ENCODE data around the gene EYS. TPM values are rescaled to one million over a fixed set of nuclear protein-coding genes. Genes with fewer than 3 reads are reported as not detected.

EYS gene
- total RNA-seq, 4 donors from 2014 or later: under 0.01 TPM; not detected in 3

DNA sequence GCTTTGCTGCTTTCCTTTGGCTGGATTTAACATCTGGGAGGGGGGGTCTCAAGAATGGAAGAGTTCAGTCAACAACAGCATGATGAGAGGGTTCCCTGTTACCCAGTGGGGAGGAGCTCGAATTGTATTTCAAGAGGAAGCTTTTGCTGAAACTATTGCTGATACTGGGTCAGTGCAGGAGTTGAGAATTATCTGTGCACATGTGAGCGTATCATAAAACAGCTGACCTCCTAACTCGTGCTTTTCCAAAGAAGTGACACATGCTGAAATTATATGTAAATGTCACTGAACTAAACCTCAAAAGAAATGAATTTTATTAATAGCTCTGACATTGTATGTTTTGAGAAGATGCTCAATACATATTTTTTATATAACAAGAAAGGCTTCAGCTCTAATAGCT lies 1975.1 kb downstream of the EYS start:
- WGBS: 82% methylated on average over 3 of the region's 3 CpGs
- Histone ChIP-seq H3K4me1 (no peaks in the 10 kb centered on the region), H3K4me3 (no peak overlapping the region), H3K36me3 (no peaks in the 10 kb centered on the region), H3K27ac (replicated peaks in 1 of 4) (no peak overlapping the region), H3K27me3 (no peaks in the 10 kb centered on the region), H3K9me3 (no peaks in the 10 kb centered on the region)
- intact Hi-C loops (cut with DNase I): no loop called here
- TF ChIP-seq POLR2A (IDR thresholded peaks at IDR 0.05; ENCODE audit: low read depth): no peak
- TF ChIP-seq, protein P1, sequence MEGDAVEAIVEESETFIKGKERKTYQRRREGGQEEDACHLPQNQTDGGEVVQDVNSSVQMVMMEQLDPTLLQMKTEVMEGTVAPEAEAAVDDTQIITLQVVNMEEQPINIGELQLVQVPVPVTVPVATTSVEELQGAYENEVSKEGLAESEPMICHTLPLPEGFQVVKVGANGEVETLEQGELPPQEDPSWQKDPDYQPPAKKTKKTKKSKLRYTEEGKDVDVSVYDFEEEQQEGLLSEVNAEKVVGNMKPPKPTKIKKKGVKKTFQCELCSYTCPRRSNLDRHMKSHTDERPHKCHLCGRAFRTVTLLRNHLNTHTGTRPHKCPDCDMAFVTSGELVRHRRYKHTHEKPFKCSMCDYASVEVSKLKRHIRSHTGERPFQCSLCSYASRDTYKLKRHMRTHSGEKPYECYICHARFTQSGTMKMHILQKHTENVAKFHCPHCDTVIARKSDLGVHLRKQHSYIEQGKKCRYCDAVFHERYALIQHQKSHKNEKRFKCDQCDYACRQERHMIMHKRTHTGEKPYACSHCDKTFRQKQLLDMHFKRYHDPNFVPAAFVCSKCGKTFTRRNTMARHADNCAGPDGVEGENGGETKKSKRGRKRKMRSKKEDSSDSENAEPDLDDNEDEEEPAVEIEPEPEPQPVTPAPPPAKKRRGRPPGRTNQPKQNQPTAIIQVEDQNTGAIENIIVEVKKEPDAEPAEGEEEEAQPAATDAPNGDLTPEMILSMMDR (IDR thresholded peaks at IDR 0.05): no peak
- no peak for TF ChIP-seq POLR2AphosphoS5 (IDR thresholded peaks at IDR 0.05)
- no peak for TF ChIP-seq EP300 (IDR thresholded peaks at IDR 0.05)
- DNase-seq (ENCODE audit: extremely low spot score): no peak

- no peak for DNase-seq (ENCODE audit: extremely low spot score)
- H3K4me3 ChIP-seq: no peak overlapping the region
- H3K27ac ChIP-seq (replicated peaks in 1 of 4): no peak overlapping the region
- intact Hi-C loops (cut with DNase I): no loop called here
- no peaks in the 10 kb centered on the region for H3K9me3 ChIP-seq
- H3K4me1 ChIP-seq: no peaks in the 10 kb centered on the region
- no peaks in the 10 kb centered on the region for H3K36me3 ChIP-seq
- no peaks in the 10 kb centered on the region for H3K27me3 ChIP-seq
- no peak for TF ChIP-seq EP300 (IDR thresholded peaks at IDR 0.05)
These were observed 1976.7 kb downstream of the EYS start for GRCh38 chr6:63730311-63730710.

DNA sequence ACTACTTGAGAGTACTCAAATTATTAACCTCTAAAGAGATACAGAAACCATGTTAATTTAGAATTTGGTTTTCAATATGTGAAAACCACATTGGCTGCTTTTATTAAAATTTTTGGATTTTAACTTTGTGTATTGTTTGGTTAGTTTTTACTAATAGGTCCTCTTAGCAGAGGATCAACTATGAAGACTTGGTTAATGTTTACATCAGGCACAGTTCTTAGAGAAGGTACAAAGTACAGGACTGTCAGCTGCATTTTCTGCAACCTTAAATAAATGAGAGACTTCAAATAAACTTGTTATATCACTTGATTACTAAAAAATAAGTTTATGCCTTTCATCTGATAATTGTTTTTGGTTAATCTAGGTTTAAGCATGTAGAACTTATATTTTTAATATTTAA lies 1982.3 kb downstream of the EYS start:
- Histone ChIP-seq H3K27ac (replicated peaks in 1 of 4) (no peak overlapping the region), H3K27me3 (no peaks in the 10 kb centered on the region), H3K4me3 (no peak overlapping the region), H3K36me3 (no peaks in the 10 kb centered on the region), H3K4me1 (no peaks in the 10 kb centered on the region), H3K9me3 (no peaks in the 10 kb centered on the region)
- intact Hi-C loops (cut with DNase I): no loop called here
- TF ChIP-seq POLR2A (IDR thresholded peaks at IDR 0.05; ENCODE audit: low read depth) (no peak), POLR2AphosphoS5 (IDR thresholded peaks at IDR 0.05) (no peak), EP300 (IDR thresholded peaks at IDR 0.05) (no peak)
- TF ChIP-seq, protein P1 (IDR thresholded peaks at IDR 0.05): no peak
- no peak for DNase-seq (ENCODE audit: extremely low spot score)

- H3K27me3 ChIP-seq: no peaks in the 10 kb centered on the region
- no peaks in the 10 kb centered on the region for H3K9me3 ChIP-seq
- no peak for DNase-seq (ENCODE audit: extremely low spot score)
- intact Hi-C loops (cut with DNase I): no loop called here
- no peak overlapping the region for H3K4me3 ChIP-seq
- H3K4me1 ChIP-seq: no peaks in the 10 kb centered on the region
- no peak for TF ChIP-seq POLR2AphosphoS5 (IDR thresholded peaks at IDR 0.05)
- TF ChIP-seq, protein P1 (IDR thresholded peaks at IDR 0.05): no peak
- no peak for TF ChIP-seq POLR2A (IDR thresholded peaks at IDR 0.05; ENCODE audit: low read depth)
- TF ChIP-seq EP300 (IDR thresholded peaks at IDR 0.05): no peak
- WGBS: 100% methylated on average over 1 of the region's 1 CpG
- no peaks in the 10 kb centered on the region for H3K36me3 ChIP-seq
- no peak overlapping the region for H3K27ac ChIP-seq (replicated peaks in 1 of 4)
These were observed 1985.8 kb downstream of the EYS start for GRCh38 chr6:63721181-63721580.

GRCh38 chr6:63716169-63716568 lies 1990.9 kb downstream of the EYS start:
- Histone ChIP-seq H3K36me3 (peaks cover 11 to 29% (median 26%) of the 10 kb centered on the region in 4 donors), H3K9me3 (no peaks in the 10 kb centered on the region), H3K27ac (replicated peaks in 1 of 4) (no peak overlapping the region), H3K4me3 (no peak overlapping the region), H3K4me1 (no peaks in the 10 kb centered on the region), H3K27me3 (no peaks in the 10 kb centered on the region)
- DNase-seq (ENCODE audit: extremely low spot score): no peak
- intact Hi-C loops (cut with DNase I): no loop called here
- WGBS: 98% methylated on average over 2 of the region's 2 CpGs
- TF ChIP-seq, protein P1 (IDR thresholded peaks at IDR 0.05): no peak
- TF ChIP-seq POLR2AphosphoS5 (IDR thresholded peaks at IDR 0.05): no peak
- TF ChIP-seq EP300 (IDR thresholded peaks at IDR 0.05): no peak
- no peak for TF ChIP-seq POLR2A (IDR thresholded peaks at IDR 0.05; ENCODE audit: low read depth)
